ENCODE data around the gene EPN2.

EPN2 gene

DNA sequence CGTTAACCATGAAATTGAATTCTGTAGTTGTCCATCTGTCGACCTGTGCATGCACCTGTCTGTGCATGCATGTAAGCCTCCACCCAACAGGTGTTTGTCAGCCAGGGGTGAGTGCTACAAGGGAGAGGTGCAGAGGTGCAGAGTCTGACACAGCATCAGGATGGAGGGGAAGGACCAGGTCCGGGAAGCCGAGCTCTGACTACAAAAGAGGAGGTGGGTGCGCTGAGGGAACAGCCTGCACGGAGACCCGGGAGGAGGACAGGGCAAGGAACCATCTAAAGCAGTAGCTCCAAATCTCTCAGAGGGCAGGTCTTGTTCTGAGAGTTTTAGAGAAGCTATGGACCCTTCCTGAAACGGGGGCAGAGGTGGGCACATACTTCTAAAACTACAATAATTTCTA is 71.2 kb downstream of the EPN2 start:
- H3K9ac ChIP-seq (ENCODE audit: low read length): no peak overlapping the region
- no peak overlapping the region for H2BK120ac ChIP-seq (ENCODE audit: low read depth, low read length)
- no peak overlapping the region for H2BK5ac ChIP-seq (ENCODE audit: low read depth, low read length, poor library complexity, severe bottlenecking)
- no peak for DNase-seq
- peaks cover 34% of the 10 kb centered on the region for H3K79me1 ChIP-seq (replicated peaks; ENCODE audit: low read length, poor library complexity, severe bottlenecking)
- no peak overlapping the region for H2BK15ac ChIP-seq (ENCODE audit: low read depth, poor library complexity, severe bottlenecking)
- no peak overlapping the region for H4K91ac ChIP-seq (ENCODE audit: low read length)
- no peak overlapping the region for H3K23ac ChIP-seq (ENCODE audit: low read length in 2 of 2)
- no peaks in the 10 kb centered on the region for H3K9me3 ChIP-seq (ENCODE audit: control insufficient read depth, low read length)
- no peak overlapping the region for H3K4me3 ChIP-seq (ENCODE audit: insufficient read depth in 1 of 2, low read depth in 1 of 2, low read length in 2 of 2)
- no peak overlapping the region for H3K4me2 ChIP-seq (ENCODE audit: low read length, poor library complexity, severe bottlenecking)
- H2AFZ ChIP-seq (ENCODE audit: low read depth, low read length): no peak overlapping the region
- no peak overlapping the region for H3K14ac ChIP-seq (ENCODE audit: low read length in 2 of 2)
- no peak overlapping the region for H3K18ac ChIP-seq (ENCODE audit: low read depth in 1 of 2, low read length in 2 of 2)
- H2AK5ac ChIP-seq (ENCODE audit: low read length, severe bottlenecking): no peak overlapping the region
- 97% methylated on average over 7 of the region's 8 CpGs for WGBS
- no peak overlapping the region for H3K4ac ChIP-seq (ENCODE audit: low read depth in 1 of 2, low read length in 2 of 2)
- H3K27ac ChIP-seq (ENCODE audit: low read length, poor library complexity, severe bottlenecking): no peak overlapping the region
- no peak overlapping the region for H4K8ac ChIP-seq (ENCODE audit: low read length)
- H2BK12ac ChIP-seq (ENCODE audit: low read length in 2 of 2): no peak overlapping the region
- H3K4me1 ChIP-seq (ENCODE audit: control insufficient read depth, insufficient read depth, low read depth, low read length): peaks cover 23% of the 10 kb centered on the region
- no peaks in the 10 kb centered on the region for H3K27me3 ChIP-seq (ENCODE audit: control insufficient read depth in 1 of 2, insufficient read depth in 1 of 2, low read length in 2 of 2)
- H3K36me3 ChIP-seq (ENCODE audit: control insufficient read depth in 1 of 2, insufficient read depth in 2 of 2, low read depth in 1 of 2, low read length in 2 of 2): peaks cover 38 to 69% of the 10 kb centered on the region in 2 experiments

DNA sequence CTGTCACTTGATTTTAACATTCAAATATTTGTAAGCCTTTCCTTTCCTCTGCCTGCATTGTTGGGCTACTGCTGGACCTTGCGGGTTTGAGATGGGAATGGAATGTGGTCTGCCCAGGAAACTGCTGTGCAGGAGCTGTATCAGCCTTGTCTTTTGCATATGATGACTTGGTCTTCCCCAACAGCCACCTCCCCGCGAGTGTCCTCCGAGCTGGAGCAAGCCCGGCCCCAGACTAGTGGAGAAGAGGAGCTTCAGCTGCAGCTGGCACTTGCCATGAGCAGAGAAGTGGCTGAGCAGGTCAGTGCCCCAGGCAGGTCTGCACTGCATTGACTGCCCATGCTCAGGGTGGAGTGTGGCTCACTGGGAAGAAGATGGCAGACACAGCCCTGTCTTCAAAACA is 72.5 kb downstream of the EPN2 start:
- Histone ChIP-seq H3K27ac (ENCODE audit: low read length, poor library complexity, severe bottlenecking) (no peak overlapping the region), H3K4me3 (ENCODE audit: insufficient read depth in 1 of 2, low read depth in 1 of 2, low read length in 2 of 2) (no peak overlapping the region), H3K9me3 (ENCODE audit: control insufficient read depth, low read length) (no peaks in the 10 kb centered on the region), H3K14ac (ENCODE audit: low read length in 2 of 2) (no peak overlapping the region), H2BK120ac (ENCODE audit: low read depth, low read length) (no peak overlapping the region), H3K23ac (ENCODE audit: low read length in 2 of 2) (no peak overlapping the region), H3K4me1 (ENCODE audit: control insufficient read depth, insufficient read depth, low read depth, low read length) (peaks cover 18% of the 10 kb centered on the region), H2BK5ac (ENCODE audit: low read depth, low read length, poor library complexity, severe bottlenecking) (no peak overlapping the region), H3K27me3 (ENCODE audit: control insufficient read depth in 1 of 2, insufficient read depth in 1 of 2, low read length in 2 of 2) (no peaks in the 10 kb centered on the region), H2BK15ac (ENCODE audit: low read depth, poor library complexity, severe bottlenecking) (no peak overlapping the region), H3K18ac (ENCODE audit: low read depth in 1 of 2, low read length in 2 of 2) (no peak overlapping the region), H4K8ac (ENCODE audit: low read length) (no peak overlapping the region), H4K91ac (ENCODE audit: low read length) (no peak overlapping the region), H2AFZ (ENCODE audit: low read depth, low read length) (no peak overlapping the region), H3K79me1 (replicated peaks; ENCODE audit: low read length, poor library complexity, severe bottlenecking) (peaks cover 32% of the 10 kb centered on the region), H2AK5ac (ENCODE audit: low read length, severe bottlenecking) (no peak overlapping the region), H3K36me3 (ENCODE audit: control insufficient read depth in 1 of 2, insufficient read depth in 2 of 2, low read depth in 1 of 2, low read length in 2 of 2) (peaks cover 43 to 76% of the 10 kb centered on the region in 2 experiments), H3K9ac (ENCODE audit: low read length) (no peak overlapping the region), H2BK12ac (ENCODE audit: low read length in 2 of 2) (no peak overlapping the region), H3K4ac (ENCODE audit: low read depth in 1 of 2, low read length in 2 of 2) (no peak overlapping the region), H3K4me2 (ENCODE audit: low read length, poor library complexity, severe bottlenecking) (no peak overlapping the region)
- DNase-seq: no peak
- 97% methylated on average over 5 of the region's 5 CpGs for WGBS

DNA sequence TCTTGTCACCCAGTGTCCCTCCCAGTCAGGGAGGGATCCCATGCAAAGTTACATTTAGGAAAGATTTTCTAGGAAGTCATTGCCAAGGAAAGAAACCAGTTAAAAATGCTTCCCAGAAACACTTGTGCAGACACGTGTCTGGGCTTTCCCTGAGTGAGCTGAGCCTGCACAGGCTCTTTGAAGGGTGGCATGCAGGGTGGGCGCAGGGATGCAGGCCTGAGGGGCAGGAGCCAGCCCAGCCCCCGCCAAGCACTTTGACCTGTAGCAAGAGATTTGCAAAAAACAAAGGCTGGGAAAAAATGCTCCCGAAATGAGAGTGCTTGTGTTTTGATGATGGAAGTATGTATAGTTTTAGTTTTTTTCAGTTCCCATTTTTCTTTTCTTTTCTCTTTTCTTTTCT is 73.0 kb downstream of the EPN2 start:
- Histone ChIP-seq H4K8ac (ENCODE audit: low read length) (no peak overlapping the region), H2BK12ac (ENCODE audit: low read length in 2 of 2) (no peak overlapping the region), H2BK15ac (ENCODE audit: low read depth, poor library complexity, severe bottlenecking) (no peak overlapping the region), H3K4me3 (ENCODE audit: insufficient read depth in 1 of 2, low read depth in 1 of 2, low read length in 2 of 2) (no peak overlapping the region), H3K36me3 (ENCODE audit: control insufficient read depth in 1 of 2, insufficient read depth in 2 of 2, low read depth in 1 of 2, low read length in 2 of 2) (peaks cover 43 to 79% of the 10 kb centered on the region in 2 experiments), H3K79me1 (replicated peaks; ENCODE audit: low read length, poor library complexity, severe bottlenecking) (peaks cover 32% of the 10 kb centered on the region), H2BK120ac (ENCODE audit: low read depth, low read length) (no peak overlapping the region), H3K14ac (ENCODE audit: low read length in 2 of 2) (no peak overlapping the region), H3K18ac (ENCODE audit: low read depth in 1 of 2, low read length in 2 of 2) (no peak overlapping the region), H3K4me1 (ENCODE audit: control insufficient read depth, insufficient read depth, low read depth, low read length) (peaks cover 17% of the 10 kb centered on the region), H4K91ac (ENCODE audit: low read length) (no peak overlapping the region), H2AK5ac (ENCODE audit: low read length, severe bottlenecking) (no peak overlapping the region), H3K4ac (ENCODE audit: low read depth in 1 of 2, low read length in 2 of 2) (no peak overlapping the region), H2BK5ac (ENCODE audit: low read depth, low read length, poor library complexity, severe bottlenecking) (no peak overlapping the region), H3K4me2 (ENCODE audit: low read length, poor library complexity, severe bottlenecking) (no peak overlapping the region), H3K27ac (ENCODE audit: low read length, poor library complexity, severe bottlenecking) (no peak overlapping the region), H3K9me3 (ENCODE audit: control insufficient read depth, low read length) (no peaks in the 10 kb centered on the region), H3K23ac (ENCODE audit: low read length in 2 of 2) (no peak overlapping the region), H3K27me3 (ENCODE audit: control insufficient read depth in 1 of 2, insufficient read depth in 1 of 2, low read length in 2 of 2) (no peaks in the 10 kb centered on the region), H3K9ac (ENCODE audit: low read length) (no peak overlapping the region), H2AFZ (ENCODE audit: low read depth, low read length) (no peak overlapping the region)
- 89% methylated on average over 3 of the region's 4 CpGs for WGBS
- no peak for DNase-seq

DNA sequence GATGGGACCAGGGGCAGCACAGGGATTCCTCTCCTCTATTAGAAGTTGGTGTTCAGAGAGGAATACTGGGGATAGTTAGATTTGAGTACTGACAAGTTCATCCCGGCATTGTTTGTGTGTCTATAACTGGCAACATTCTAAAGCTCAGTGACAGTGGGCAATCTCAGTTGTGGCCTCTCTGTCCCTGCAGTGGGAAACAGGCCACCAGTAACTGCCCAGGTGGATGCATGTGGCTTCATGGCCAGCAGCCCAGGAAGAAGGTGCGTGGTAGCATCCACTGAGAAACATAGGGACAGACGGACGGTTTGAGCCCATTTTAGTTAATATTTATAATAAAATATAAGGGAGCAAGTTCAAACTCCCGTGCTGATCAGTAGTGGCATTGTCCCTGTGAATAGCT is 73.8 kb downstream of the EPN2 start:
- Histone ChIP-seq H2BK120ac (ENCODE audit: low read depth, low read length) (no peak overlapping the region), H3K36me3 (ENCODE audit: control insufficient read depth in 1 of 2, insufficient read depth in 2 of 2, low read depth in 1 of 2, low read length in 2 of 2) (peaks cover 43 to 83% of the 10 kb centered on the region in 2 experiments), H3K4ac (ENCODE audit: low read depth in 1 of 2, low read length in 2 of 2) (no peak overlapping the region), H2AK5ac (ENCODE audit: low read length, severe bottlenecking) (no peak overlapping the region), H2BK15ac (ENCODE audit: low read depth, poor library complexity, severe bottlenecking) (no peak overlapping the region), H3K9ac (ENCODE audit: low read length) (no peak overlapping the region), H3K79me1 (replicated peaks; ENCODE audit: low read length, poor library complexity, severe bottlenecking) (peaks cover 26% of the 10 kb centered on the region), H4K91ac (ENCODE audit: low read length) (no peak overlapping the region), H3K27me3 (ENCODE audit: control insufficient read depth in 1 of 2, insufficient read depth in 1 of 2, low read length in 2 of 2) (no peaks in the 10 kb centered on the region), H3K14ac (ENCODE audit: low read length in 2 of 2) (no peak overlapping the region), H3K18ac (ENCODE audit: low read depth in 1 of 2, low read length in 2 of 2) (no peak overlapping the region), H3K4me2 (ENCODE audit: low read length, poor library complexity, severe bottlenecking) (no peak overlapping the region), H4K8ac (ENCODE audit: low read length) (no peak overlapping the region), H2BK5ac (ENCODE audit: low read depth, low read length, poor library complexity, severe bottlenecking) (no peak overlapping the region), H3K9me3 (ENCODE audit: control insufficient read depth, low read length) (no peaks in the 10 kb centered on the region), H3K4me1 (ENCODE audit: control insufficient read depth, insufficient read depth, low read depth, low read length) (peaks cover 18% of the 10 kb centered on the region), H3K27ac (ENCODE audit: low read length, poor library complexity, severe bottlenecking) (no peak overlapping the region), H3K23ac (ENCODE audit: low read length in 2 of 2) (no peak overlapping the region), H3K4me3 (ENCODE audit: insufficient read depth in 1 of 2, low read depth in 1 of 2, low read length in 2 of 2) (no peak overlapping the region), H2AFZ (ENCODE audit: low read depth, low read length) (no peak overlapping the region), H2BK12ac (ENCODE audit: low read length in 2 of 2) (no peak overlapping the region)
- WGBS: 100% methylated on average over 1 of the region's 5 CpGs
- DNase-seq: no peak

All from mesenchymal stem cell (in vitro differentiated cells and primary cell).